ENCODE data around the gene DNAJC3. TPM values are rescaled to one million over a fixed set of nuclear protein-coding genes. Genes with fewer than 3 reads are reported as not detected.
"Not testable (repeated sequence)": the region's sequence is repeated elsewhere in the genome, so short reads cannot be mapped to it uniquely, and the experiment has no call there.

The DNAJC3 gene
- total and polyA plus RNA-seq, 9 donors = 13.9 to 26.3 (median 18.1) TPM

DNA sequence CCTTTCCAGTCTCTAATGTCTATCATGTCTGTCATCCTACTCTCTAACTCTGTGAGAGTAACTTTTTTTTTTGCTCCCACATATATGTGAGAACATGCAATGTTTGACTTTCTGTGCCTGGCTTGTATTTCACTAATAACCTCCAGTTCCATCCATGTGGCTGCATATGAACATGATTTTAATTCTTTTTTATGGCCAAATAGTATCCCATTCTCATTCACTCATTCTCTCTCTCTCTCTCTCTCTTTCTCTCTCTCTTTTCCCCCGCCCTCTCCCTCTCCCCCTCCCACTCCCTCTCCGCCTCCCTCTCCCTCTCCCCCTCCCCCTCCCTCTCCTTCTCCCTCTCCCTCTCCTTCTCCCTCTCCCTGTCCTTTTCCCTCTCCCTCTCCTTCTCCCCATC is 52.0 kb downstream of the DNAJC3 start:
- Histone ChIP-seq H3K4me3 (ENCODE audit: low read length) (no peak overlapping the region), H3K9me3 (replicated peaks; ENCODE audit: control insufficient read depth, low read depth, low read length) (peaks cover 23% of the 10 kb centered on the region), H3K4me1 (ENCODE audit: control insufficient read depth, insufficient read depth, low read length) (no peaks in the 10 kb centered on the region), H3K27ac (ENCODE audit: low read length) (no peak overlapping the region), H3K27me3 (ENCODE audit: control insufficient read depth, insufficient read depth, low read length) (no peaks in the 10 kb centered on the region), H3K36me3 (ENCODE audit: control insufficient read depth, insufficient read depth, low read length) (peaks cover 3% of the 10 kb centered on the region)
- no peak for DNase-seq
- 83% methylated on average over 2 of the region's 2 CpGs for WGBS (ENCODE audit: insufficient coverage)

DNA sequence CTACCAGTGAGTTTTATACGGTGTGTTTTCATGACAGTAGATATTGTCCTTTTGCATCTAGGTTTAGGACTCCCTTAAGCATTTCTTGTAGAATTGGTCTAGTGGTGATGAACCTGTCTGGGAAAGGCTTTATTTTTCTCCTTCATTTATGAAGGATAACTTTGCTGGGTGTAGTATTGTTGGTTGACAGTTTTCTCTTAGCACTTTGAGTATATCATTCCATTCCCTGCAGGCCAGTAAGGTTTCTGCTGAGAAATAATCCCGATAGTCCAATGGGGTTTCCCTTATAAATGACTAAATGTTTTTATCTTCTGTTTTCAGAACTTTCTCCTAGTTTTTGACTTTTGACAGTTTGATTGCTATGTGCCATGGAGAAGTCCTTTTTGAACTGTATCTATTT is 57.2 kb downstream of the DNAJC3 start:
- Histone ChIP-seq H3K9me3 (replicated peaks; ENCODE audit: control insufficient read depth, low read depth, low read length) (peaks cover 28% of the 10 kb centered on the region), H3K4me1 (ENCODE audit: control insufficient read depth, insufficient read depth, low read length) (no peaks in the 10 kb centered on the region), H3K36me3 (ENCODE audit: control insufficient read depth, insufficient read depth, low read length) (no peaks in the 10 kb centered on the region), H3K27me3 (ENCODE audit: control insufficient read depth, insufficient read depth, low read length) (no peaks in the 10 kb centered on the region), H3K27ac (ENCODE audit: low read length) (no peak overlapping the region), H3K4me3 (ENCODE audit: low read length) (no peak overlapping the region)
- DNase-seq = no peak
- no CpG with 5 or more reads among the region's 2 CpGs for WGBS (ENCODE audit: insufficient coverage)

DNA sequence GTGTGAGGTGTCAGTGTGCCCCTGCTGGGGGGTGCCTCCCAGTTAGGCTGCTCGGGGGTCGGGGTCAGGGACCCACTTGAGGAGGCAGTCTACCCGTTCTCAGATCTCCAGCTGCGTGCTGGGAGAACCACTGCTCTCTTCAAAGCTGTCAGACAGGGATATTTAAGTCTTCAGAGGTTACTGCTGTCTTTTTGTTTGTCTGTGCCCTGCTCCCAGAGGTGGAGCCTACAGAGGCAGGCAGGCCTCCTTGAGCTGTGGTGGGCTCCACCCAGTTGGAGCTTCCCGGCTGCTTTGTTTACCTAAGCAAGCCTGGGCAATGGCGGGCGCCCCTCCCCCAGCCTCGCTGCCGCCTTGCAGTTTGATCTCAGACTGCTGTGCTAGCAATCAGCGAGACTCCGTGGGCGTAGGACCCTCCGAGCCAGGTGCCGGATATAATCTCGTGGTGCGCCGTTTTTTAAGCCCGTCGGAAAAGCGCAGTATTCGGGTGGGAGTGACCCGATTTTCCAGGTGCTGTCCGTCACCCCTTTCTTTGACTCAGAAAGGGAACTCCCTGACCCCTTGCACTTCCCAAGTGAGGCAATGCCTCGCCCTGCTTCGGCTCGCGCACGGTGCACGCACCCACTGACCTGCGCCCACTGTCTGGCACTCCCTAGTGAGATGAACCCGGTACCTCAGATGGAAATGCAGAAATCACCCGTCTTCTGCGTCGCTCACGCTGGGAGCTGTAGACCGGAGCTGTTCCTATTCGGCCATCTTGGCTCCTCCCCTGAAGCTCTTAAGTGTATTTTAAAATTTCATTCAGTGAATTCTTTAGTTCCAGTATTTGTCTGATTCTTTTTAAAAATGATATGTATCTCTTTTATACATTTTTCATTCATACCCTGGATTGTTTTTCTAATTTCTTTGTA is 63.4 kb downstream of the DNAJC3 start:
- DNase-seq; H3K9me3 ChIP-seq (replicated peaks; ENCODE audit: control insufficient read depth, low read depth, low read length); H3K4me3 ChIP-seq (ENCODE audit: low read length); H3K27ac ChIP-seq (ENCODE audit: low read length); H3K4me1 ChIP-seq (ENCODE audit: control insufficient read depth, insufficient read depth, low read length); H3K27me3 ChIP-seq (ENCODE audit: control insufficient read depth, insufficient read depth, low read length); H3K36me3 ChIP-seq (ENCODE audit: control insufficient read depth, insufficient read depth, low read length): not testable (repeated sequence)
- WGBS (ENCODE audit: insufficient coverage) = no CpG with 5 or more reads among the region's 37 CpGs

DNA sequence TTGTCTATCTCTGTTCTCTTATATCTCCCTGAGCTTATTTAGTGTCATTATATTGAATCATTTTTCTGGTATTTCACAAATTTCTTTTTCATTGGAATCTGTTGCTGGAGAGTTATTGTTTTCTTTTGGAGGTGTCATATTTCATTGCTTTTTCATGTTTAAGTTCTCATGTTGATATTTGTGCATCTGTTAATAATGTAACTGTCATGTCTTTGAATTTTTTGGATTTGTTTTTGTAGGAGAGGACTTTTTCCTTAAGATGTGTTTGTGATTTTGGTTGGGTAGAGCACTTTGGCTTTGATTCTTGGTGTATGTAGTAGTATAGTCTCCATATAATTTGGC is 64.0 kb downstream of the DNAJC3 start:
- Histone ChIP-seq H3K9me3 (replicated peaks; ENCODE audit: control insufficient read depth, low read depth, low read length) (peaks cover 3% of the 10 kb centered on the region), H3K27ac (ENCODE audit: low read length) (no peak overlapping the region), H3K36me3 (ENCODE audit: control insufficient read depth, insufficient read depth, low read length) (no peaks in the 10 kb centered on the region), H3K4me1 (ENCODE audit: control insufficient read depth, insufficient read depth, low read length) (no peaks in the 10 kb centered on the region), H3K4me3 (ENCODE audit: low read length) (no peak overlapping the region), H3K27me3 (ENCODE audit: control insufficient read depth, insufficient read depth, low read length) (no peaks in the 10 kb centered on the region)
- no peak for DNase-seq

DNA sequence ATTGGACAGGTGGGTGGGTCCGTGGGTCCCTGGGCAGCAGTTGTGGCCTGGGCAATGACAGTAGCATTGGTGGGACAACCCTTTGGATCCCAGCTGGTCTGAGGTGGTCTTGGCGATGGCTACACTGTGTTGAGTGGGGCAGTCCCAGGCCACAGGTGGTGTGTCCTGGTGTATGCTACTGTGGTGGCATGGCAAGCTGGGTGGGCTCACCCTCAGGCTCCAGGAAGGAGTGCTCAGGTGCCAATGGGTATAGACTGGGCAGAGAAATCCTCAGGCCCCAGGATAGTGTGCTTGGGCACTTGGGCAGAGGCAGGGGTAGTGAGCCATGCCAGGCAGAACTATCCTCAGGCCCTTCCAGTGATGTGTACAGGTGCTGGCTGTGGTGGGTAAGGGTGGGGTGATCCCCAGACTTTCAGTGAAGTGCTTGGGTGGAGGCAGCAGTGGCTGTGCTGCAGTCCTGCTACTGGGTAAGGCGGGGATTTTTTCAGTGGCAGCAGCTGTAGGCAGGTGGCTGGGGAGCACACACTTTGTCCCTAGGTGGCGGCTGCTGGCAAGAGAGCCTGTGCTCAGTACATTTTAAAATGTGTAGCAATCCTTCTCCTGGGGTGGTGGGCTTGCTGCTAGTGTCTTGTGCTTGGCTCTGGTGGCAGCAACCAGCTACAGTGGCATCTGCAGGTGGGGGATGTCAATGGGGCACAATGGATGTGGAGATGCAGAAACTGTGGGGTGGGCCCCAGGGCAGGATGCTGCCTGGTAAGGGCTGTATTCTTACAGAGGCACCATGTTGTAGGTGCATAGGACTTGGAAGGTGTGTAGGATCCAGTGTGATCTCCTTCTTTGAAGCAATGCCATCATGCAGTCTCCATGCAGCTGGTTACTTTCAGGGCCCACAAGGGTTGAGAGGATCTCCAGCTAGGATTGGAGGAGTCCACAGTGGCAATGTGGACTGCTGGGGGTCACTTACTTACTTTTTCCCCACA is 64.9 kb downstream of the DNAJC3 start:
- no peaks in the 10 kb centered on the region for H3K36me3 ChIP-seq (ENCODE audit: control insufficient read depth, insufficient read depth, low read length)
- H3K27ac ChIP-seq (ENCODE audit: low read length) = no peak overlapping the region
- no peak overlapping the region for H3K4me3 ChIP-seq (ENCODE audit: low read length)
- H3K4me1 ChIP-seq (ENCODE audit: control insufficient read depth, insufficient read depth, low read length) = no peaks in the 10 kb centered on the region
- H3K27me3 ChIP-seq (ENCODE audit: control insufficient read depth, insufficient read depth, low read length) = no peaks in the 10 kb centered on the region
- peaks cover 3% of the 10 kb centered on the region for H3K9me3 ChIP-seq (replicated peaks; ENCODE audit: control insufficient read depth, low read depth, low read length)
- no peak for DNase-seq
- 92% methylated on average over 3 of the region's 4 CpGs for WGBS (ENCODE audit: insufficient coverage)

DNA sequence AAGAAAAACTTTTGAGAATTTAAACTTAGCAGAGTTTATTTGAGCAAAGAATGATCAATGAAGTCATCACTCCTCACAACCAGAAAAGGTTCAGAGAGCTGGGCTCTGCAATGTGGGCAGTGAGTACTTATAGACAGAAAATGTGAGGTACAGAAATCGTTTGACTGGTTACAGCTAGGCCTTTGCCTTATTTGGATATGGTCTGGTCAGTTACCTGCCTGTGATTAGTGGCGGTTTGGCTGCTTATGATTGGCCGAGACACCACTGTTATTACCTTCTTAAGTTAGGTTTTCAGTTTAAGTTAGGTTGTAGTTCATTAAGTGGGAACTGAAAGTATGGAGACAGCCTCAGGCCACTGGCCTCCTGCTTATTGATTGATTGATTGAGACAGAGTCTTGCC is 66.3 kb downstream of the DNAJC3 start:
- H3K9me3 ChIP-seq (replicated peaks; ENCODE audit: control insufficient read depth, low read depth, low read length) = peaks cover 3% of the 10 kb centered on the region
- no peak overlapping the region for H3K27ac ChIP-seq (ENCODE audit: low read length)
- no peaks in the 10 kb centered on the region for H3K4me1 ChIP-seq (ENCODE audit: control insufficient read depth, insufficient read depth, low read length)
- no peak overlapping the region for H3K4me3 ChIP-seq (ENCODE audit: low read length)
- WGBS (ENCODE audit: insufficient coverage) = 77% methylated on average over 2 of the region's 3 CpGs
- no peaks in the 10 kb centered on the region for H3K36me3 ChIP-seq (ENCODE audit: control insufficient read depth, insufficient read depth, low read length)
- DNase-seq = no peak
- H3K27me3 ChIP-seq (ENCODE audit: control insufficient read depth, insufficient read depth, low read length) = no peaks in the 10 kb centered on the region

DNA sequence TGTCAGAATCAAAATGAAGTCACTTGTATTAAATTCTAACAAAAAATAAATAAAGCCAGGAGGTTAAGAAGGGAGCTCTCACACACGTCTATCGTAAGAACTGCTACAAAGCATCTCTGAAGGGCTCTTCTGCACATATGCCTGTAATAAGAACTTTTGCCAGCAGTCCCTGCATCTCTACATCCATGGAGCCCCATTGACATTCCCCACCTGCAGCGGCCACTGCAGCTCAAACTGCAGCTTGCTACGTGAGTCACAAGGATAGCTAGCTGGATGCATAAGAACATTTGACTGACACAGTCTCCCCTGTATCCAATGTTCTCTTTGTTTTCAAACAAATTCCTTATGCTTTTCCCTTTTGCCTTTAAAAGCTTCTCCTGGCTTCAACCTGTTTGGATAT is 68.3 kb downstream of the DNAJC3 start:
- no peaks in the 10 kb centered on the region for H3K27me3 ChIP-seq (ENCODE audit: control insufficient read depth, insufficient read depth, low read length)
- 74% methylated on average over 4 of the region's 4 CpGs for WGBS (ENCODE audit: insufficient coverage)
- H3K9me3 ChIP-seq (replicated peaks; ENCODE audit: control insufficient read depth, low read depth, low read length) = peaks cover 3% of the 10 kb centered on the region
- no peak overlapping the region for H3K27ac ChIP-seq (ENCODE audit: low read length)
- DNase-seq = no peak
- no peak overlapping the region for H3K4me3 ChIP-seq (ENCODE audit: low read length)
- H3K36me3 ChIP-seq (ENCODE audit: control insufficient read depth, insufficient read depth, low read length) = no peaks in the 10 kb centered on the region
- H3K4me1 ChIP-seq (ENCODE audit: control insufficient read depth, insufficient read depth, low read length) = no peaks in the 10 kb centered on the region

DNA sequence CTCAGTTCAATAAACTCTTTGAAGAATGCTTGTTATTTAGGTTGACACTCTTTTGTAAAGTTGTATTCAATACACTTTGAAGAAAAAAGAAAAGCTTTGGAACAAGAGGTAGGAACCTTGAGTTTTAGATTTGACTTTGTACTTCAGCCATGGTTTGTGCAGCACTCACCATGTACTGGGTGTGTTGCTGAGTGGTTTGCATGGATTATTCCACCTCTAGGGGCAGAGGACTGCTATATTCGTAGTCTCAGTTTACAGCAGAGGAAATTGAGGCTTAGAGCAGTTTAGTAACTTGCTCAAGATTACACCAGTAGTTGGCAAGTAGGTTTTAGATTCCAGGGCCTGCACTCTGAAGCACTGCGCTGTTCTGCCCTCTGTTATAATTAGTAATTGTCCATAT is 68.8 kb downstream of the DNAJC3 start:
- no peaks in the 10 kb centered on the region for H3K36me3 ChIP-seq (ENCODE audit: control insufficient read depth, insufficient read depth, low read length)
- H3K4me1 ChIP-seq (ENCODE audit: control insufficient read depth, insufficient read depth, low read length) = no peaks in the 10 kb centered on the region
- H3K27me3 ChIP-seq (ENCODE audit: control insufficient read depth, insufficient read depth, low read length) = no peaks in the 10 kb centered on the region
- 40% methylated on average over 1 of the region's 2 CpGs for WGBS (ENCODE audit: insufficient coverage)
- H3K27ac ChIP-seq (ENCODE audit: low read length) = no peak overlapping the region
- no peak overlapping the region for H3K4me3 ChIP-seq (ENCODE audit: low read length)
- DNase-seq = no peak
- H3K9me3 ChIP-seq (replicated peaks; ENCODE audit: control insufficient read depth, low read depth, low read length) = peaks cover 3% of the 10 kb centered on the region

DNA sequence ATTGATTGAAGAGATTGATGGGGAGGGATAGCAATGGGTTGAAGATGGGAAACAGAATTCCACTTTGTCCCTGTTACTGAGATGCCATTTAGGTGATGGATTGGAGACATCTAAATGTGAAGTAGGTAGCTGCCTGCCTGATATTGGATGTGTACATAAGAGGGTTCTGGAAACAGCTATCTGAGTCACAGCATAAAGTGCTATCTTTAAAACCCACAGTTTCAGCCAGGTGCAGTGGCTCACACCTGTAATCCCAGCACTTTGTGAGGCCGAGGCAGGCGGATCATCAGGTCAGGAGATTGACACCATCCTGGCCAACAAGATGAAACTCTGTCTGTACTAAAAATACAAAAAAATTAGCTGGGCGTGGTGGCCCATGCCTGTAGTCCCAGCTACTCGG is 72.6 kb downstream of the DNAJC3 start:
- Histone ChIP-seq H3K9me3 (replicated peaks; ENCODE audit: control insufficient read depth, low read depth, low read length) (no peaks in the 10 kb centered on the region), H3K27me3 (ENCODE audit: control insufficient read depth, insufficient read depth, low read length) (no peaks in the 10 kb centered on the region), H3K4me3 (ENCODE audit: low read length) (no peak overlapping the region), H3K36me3 (ENCODE audit: control insufficient read depth, insufficient read depth, low read length) (no peaks in the 10 kb centered on the region), H3K27ac (ENCODE audit: low read length) (no peak overlapping the region), H3K4me1 (ENCODE audit: control insufficient read depth, insufficient read depth, low read length) (no peaks in the 10 kb centered on the region)
- no CpG with 5 or more reads among the region's 4 CpGs for WGBS (ENCODE audit: insufficient coverage)
- DNase-seq = no peak

DNA sequence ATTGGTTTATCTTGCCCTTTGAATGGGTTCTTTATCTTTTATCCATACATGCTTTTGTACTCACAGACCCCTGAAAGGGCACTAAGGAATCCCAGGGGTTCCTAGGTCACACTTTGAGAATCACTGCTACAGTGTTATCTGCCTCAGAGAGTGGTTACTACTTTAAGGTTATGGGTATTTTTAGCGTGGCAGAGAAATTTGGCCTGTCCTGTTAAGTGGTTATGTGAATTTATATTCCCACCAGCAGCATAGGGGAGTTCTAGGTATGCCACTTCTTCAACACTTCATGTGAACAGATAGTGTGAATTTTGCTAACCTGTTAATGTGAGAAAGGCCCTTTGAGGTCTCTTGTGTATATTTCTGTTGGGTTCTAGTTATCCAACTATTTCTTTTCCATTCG is 75.7 kb downstream of the DNAJC3 start:
- no peaks in the 10 kb centered on the region for H3K9me3 ChIP-seq (replicated peaks; ENCODE audit: control insufficient read depth, low read depth, low read length)
- no peak overlapping the region for H3K27ac ChIP-seq (ENCODE audit: low read length)
- WGBS (ENCODE audit: insufficient coverage) = no CpG with 5 or more reads among the region's 2 CpGs

More for the DNA sequence above, 75.7 kb downstream of the DNAJC3 start:
- DNase-seq = no peak
- Histone ChIP-seq H3K4me3 (ENCODE audit: low read length) (no peak overlapping the region), H3K4me1 (ENCODE audit: control insufficient read depth, insufficient read depth, low read length) (no peaks in the 10 kb centered on the region), H3K36me3 (ENCODE audit: control insufficient read depth, insufficient read depth, low read length) (peaks cover 1% of the 10 kb centered on the region), H3K27me3 (ENCODE audit: control insufficient read depth, insufficient read depth, low read length) (no peaks in the 10 kb centered on the region)
